Keratinocyte (primary cell): ENCODE measurements around the gene PLEKHA8.

ENCODE experiments used
- CTCF ChIP-seq, 3 experiments: IDR thresholded peaks in 1 of 3; conservative IDR thresholded peaks in 1 of 3; optimal IDR thresholded peaks in 1 of 3; 2 replicates in 2 of 3; 3 replicates in 1 of 3; pipeline versions ENCODE3 to v1.5.1; 2011; ENCODE audit warnings: low read length in 3 of 3, mild to moderate bottlenecking in 3 of 3, moderate library complexity in 2 of 3, control low read depth in 1 of 3, inconsistent platforms in 1 of 3; ENCODE audit not compliant: insufficient read depth in 2 of 3; ENCODE audit errors: extremely low read depth in 1 of 3
- EZH2 ChIP-seq: IDR thresholded peaks from one replicate; pipeline ENCODE4 v1.6.1; 2012; ENCODE audit warnings: inconsistent platforms, mild to moderate bottlenecking, low read length, moderate library complexity

GRCh38 chr7:30047124-30047523 is 18.9 kb downstream of the PLEKHA8 start:
- TF ChIP-seq CTCF (optimal IDR thresholded peaks at IDR 0.05 in 1 of 3, IDR thresholded peaks at IDR 0.05 in 1 of 3, conservative IDR thresholded peaks at IDR 0.05 in 1 of 3; ENCODE audit: extremely low read depth in 1 of 3, insufficient read depth in 2 of 3, low read length in 3 of 3) (no peak), EZH2 (no peak)
